Right forelimb (tissue), 1 donor: Measurements from ENCODE around the gene SBNO2.
A peak's percentile ranks its signal among the peaks of the same experiment; 100 is the strongest.

Experiments used
- DNase-seq: peaks from one replicate; pipeline ENCODE4 v3.0.0-alpha.2; 2018

SBNO2 gene

GRCh38 chr19:1068009-1069001 is 105.8 kb downstream of the SBNO2 start:
- no peak for DNase-seq

- DNase-seq: no peak
These were observed 106.6 kb downstream of the SBNO2 start for GRCh38 chr19:1067341-1067957.

- DNase-seq: no peak
These were observed 107.2 kb downstream of the SBNO2 start, which contains the start of gene ARHGAP45 for GRCh38 chr19:1066748-1067340. Gene ARHGAP45 (plus strand): TSS chr19:1067167. CDS start chr19:1067406, 239 bp downstream.

- DNase-seq: no peak
These were observed 107.8 kb downstream of the SBNO2 start for GRCh38 chr19:1066251-1066747.

GRCh38 chr19:1065606-1066109 is 108.4 kb downstream of the SBNO2 start:
- DNase-seq: no peak

- DNase-seq: peak; percentile 73
These were observed 109.1 kb downstream of the SBNO2 start for GRCh38 chr19:1064661-1065605.

- DNase-seq: no peak
These were observed 110.0 kb downstream of the SBNO2 start for GRCh38 chr19:1063909-1064660.

- DNase-seq: no peak
These were observed 110.8 kb downstream of the SBNO2 start for GRCh38 chr19:1063030-1063908.

GRCh38 chr19:1062387-1063029 is 111.6 kb downstream of the SBNO2 start:
- DNase-seq: no peak

GRCh38 chr19:1061987-1062386 is 112.1 kb downstream of the SBNO2 start:
- no peak for DNase-seq

GRCh38 chr19:1060689-1061088 is 113.4 kb downstream of the SBNO2 start:
- DNase-seq: no peak

GRCh38 chr19:1058112-1058511 is 116.0 kb downstream of the SBNO2 start:
- no peak for DNase-seq
